HG03521 (cell line): ENCODE measurements around the gene TBC1D23.
"Not testable (repeated sequence)": the region's sequence is repeated elsewhere in the genome, so short reads cannot be mapped to it uniquely, and the experiment has no call there.

Source experiments
- ATAC-seq: cut with Tn5 transposase; IDR thresholded peaks from one replicate; pipeline ENCODE4 v1.9.1; 2021; ENCODE audit warnings: mild to moderate bottlenecking, moderate library complexity; ENCODE audit not compliant: unreplicated experiment

TBC1D23 gene

DNA sequence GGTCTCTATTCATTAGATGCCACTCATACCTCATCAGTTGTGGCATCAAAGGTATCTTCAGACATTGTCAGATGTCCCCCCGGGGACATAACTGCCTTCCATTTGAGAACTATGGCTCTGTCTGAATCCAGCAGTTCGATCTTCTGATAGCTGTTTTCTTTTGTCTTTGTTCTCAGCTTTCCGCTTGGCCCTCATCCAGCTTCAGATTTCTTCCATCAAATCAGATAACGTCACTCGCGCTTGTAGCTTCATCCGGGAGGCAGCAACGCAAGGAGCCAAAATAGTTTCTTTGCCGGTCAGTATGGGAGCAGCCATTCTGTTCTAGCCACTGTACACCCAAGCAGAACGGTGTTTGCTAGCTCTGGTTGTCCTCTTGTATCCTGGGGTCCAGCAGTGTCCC, 78.1 kb downstream of the TBC1D23 start:
- ATAC-seq, result no peak

DNA sequence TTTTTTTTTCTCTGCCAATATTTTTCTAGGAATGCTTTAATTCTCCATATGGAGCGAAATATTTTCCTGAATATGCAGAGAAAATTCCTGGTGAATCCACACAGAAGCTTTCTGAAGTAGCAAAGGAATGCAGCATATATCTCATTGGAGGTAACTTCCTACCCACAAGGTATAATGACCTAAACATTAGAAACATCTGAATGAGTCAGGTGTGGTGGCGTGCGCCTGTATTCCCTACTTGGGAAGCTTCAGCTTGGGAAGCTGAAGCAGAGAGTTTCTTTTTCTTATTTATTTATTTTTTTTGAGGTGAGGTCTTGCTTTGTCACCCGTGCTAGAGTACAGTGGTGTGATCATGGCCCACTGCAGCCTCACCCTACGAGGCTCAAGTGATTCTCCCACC, 79.0 kb downstream of the TBC1D23 start:
- ATAC-seq, result no peak

DNA sequence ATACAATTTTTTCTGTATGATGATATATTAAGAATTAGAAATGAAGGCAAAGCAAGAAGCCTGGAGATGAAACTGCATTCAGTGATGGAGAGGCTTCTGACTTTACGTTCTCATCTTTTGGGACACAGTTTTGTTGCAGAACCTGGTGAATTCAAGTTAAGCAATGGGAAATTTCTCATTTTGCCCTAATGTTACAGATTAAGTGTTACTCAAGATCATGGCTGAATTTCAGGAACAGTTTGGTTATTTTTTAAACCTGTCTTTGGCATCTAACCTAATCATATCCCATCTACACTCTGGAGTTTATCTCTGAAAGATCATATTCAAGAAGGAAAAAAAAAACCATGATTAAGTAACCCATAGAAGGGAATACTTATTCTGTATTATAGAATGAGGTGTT, 79.7 kb downstream of the TBC1D23 start:
- ATAC-seq, result no peak

DNA sequence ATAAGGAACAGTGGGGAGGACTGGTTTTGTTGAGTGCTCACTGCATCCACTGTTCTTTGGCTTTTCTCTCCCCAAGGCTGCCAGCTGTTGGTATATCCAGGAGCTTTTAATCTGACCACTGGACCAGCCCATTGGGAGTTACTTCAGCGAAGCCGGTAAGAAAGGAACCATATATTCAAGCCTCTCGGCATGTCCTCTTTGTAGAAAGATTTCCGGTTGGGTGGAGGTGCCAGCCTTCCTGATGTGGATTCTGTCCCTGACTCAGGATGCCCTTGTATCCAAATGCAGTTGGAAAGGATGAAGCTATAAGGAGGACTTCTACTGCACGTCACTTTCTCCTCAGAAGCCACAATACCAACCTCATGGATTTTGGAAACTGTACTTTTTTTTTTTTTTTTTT, 87.9 kb downstream of the TBC1D23 start:
- no peak for ATAC-seq

DNA sequence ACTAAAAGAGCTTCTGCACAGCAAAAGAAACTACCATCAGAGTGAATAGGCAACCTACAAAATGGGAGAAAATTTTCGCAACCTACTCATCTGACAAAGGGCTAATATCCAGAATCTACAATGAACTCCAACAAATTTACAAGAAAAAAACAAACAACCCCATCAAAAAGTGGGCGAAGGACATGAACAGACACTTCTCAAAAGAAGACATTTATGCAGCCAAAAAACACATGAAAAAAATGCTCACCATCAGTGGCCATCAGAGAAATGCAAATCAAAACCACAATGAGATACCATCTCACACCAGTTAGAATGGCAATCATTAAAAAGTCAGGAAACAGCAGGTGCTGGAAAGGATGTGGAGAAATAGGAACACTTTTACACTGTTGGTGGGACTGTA, 91.0 kb downstream of the TBC1D23 start:
- not testable (repeated sequence) for ATAC-seq

DNA sequence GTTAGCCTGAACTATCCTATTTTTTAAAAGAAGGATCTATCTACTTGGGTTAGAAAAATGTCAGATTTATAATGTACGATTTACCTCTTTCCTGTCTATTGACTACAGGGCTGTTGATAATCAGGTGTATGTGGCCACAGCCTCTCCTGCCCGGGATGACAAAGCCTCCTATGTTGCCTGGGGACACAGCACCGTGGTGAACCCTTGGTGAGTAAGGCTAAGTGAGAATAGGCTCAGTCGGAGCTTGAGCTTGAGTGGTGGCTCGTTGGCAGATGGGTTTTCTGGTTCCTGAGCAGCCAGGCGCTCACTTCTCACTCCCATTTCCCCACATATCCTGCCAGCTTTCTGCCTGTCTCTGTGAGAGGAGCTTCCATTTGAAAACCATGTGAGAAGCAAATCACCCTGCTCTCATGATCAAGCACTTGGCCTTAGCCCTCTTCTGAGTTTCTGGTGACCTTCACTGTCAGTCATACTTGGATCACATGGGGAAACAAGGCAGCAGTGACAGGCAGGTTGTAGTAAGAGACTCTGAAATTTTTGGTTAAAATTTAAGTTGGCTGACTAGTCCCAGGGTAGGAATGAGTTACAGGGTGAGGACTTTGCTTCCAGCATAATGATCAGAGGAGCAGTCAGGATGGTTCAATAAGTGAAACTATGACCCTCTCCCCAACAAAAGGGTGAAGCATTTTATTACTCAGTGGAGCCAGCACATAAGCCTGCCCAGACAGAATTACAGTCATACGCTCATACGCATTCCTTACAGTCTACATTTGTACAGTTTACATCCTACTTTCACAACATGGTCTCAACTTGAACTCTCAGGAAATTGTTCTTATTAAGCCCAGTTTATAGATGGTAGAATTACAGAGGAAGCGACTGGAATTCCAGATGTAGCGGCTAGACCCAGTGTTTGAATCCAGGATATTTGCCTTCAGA, 91.8 kb downstream of the TBC1D23 start:
- no peak for ATAC-seq

DNA sequence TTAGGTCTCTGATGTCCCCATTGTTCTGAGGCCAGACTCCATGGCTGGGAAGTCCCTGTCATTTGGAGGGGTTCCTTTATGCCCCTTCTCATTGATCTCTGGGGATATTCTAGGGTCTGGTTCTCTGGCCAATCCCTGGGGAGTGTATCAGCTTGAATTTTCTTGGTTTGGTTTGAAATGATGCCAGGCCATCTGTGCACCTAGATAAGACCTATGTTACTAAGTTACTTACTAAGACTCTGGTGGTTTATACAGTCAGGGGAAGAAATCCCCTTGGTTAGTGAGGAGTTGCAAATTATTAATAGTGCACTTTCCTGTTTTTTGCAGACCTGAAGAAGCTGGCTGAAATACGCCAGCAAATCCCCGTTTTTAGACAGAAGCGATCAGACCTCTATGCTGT, 94.1 kb downstream of the TBC1D23 start:
- ATAC-seq, result no peak

DNA sequence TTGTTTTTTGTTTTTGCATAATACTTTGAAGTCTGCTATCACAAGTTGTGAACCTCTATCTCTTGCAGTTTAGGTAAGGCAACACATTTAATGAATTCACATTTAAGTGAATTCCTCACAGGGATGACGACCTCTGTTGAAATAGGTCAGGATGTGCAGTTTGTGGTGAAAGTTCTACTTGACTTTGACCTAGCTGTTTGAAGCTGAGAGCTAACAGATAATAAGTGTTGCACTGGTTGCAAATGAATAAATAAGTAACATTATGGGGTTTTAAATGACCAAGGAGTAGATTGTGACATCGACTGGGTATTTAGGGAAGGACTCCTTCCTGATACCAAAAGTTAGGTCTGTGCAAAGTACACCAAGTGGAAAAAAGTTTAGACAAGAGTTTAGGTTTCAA, 97.6 kb downstream of the TBC1D23 start:
- no peak for ATAC-seq

DNA sequence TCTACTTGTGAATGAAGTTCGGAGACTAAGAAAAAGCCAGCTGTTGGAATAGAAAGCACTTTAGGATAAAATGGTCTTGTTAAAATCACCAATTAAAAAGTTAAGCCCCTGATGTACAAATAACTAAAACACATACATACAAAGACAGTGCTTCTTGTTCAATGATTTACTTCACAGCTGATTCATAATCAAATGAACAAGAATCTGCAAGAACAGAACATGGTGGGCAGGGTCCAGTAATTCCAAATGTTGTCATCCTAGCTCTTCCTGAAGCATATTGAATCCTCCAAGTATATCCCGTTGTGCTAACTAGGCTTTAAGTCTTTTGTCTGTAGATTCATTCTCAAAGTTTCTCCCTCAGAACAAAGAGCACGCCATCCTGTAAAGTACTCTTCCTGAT, 98.2 kb downstream of the TBC1D23 start:
- no peak for ATAC-seq

DNA sequence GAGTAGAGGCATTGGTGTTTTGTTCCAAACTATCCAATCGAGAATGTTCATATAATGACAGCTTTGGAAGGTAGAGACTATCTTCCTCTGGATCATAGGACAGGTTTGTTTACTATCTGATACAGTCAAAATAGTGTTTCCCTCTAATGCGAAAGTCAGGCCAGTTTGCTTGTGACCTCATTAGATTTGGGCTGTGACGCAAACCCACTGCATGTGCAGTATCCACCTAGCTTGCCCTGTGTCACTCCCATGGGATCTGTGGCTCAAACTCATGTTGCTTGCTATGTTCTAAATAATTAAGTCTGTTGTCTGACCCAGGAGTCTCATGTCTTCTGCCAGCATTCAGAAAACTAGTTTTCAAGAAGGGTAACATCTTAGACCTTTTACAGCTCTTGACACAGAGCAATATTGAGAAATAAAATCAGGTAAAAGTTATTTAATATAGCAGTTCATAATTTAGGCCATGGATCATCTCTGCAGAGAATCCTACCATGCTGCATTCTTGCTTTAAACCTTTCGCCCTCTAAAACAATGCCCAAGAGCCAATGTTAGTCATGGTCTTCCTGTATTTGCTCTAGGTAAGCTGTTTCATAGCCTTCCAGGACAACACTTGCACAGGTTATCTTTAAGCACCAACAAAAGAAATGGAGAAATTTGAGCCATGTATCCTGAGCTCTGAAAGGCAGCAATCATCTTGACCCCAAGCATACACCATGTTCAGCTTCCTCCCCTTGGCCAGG, 100.1 kb downstream of the TBC1D23 start:
- ATAC-seq, result no peak

DNA sequence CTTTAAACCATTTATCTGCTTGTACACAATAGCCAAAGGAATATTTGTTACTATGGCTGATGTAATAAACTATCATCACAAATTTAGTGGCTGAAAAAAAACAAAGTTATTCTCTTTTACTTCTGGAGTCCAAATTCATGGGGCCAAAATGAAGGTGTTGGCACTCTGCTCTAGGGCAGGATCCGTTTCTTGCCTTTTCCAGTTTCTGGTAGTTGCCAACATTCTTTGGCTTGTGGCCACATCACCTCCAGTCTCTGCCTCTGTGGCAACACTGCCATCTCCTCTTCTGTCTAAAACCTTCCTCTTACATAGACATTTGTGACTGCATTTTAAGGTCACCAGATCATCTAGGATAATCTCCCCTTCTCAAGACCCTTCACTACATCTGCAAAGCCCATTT, 101.1 kb downstream of the TBC1D23 start:
- ATAC-seq, result no peak

DNA sequence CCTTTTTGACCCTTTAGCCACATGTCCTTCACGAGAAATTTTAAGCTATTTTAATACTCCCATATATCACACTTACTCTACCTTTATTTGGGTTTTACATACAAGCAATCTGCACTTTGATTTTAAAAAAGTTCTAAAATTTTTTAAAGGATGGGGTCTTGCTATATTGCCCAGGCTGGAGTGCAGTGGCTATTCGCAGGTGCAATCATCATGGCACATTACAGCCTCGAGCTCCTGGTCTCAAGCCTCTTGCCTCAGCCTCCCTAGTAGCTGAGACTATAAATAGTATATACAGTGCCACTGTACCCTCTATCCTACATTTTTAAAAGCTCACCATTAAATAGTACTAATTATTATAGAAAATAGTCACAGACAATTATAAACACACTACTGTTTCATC, 103.6 kb downstream of the TBC1D23 start:
- no peak for ATAC-seq

DNA sequence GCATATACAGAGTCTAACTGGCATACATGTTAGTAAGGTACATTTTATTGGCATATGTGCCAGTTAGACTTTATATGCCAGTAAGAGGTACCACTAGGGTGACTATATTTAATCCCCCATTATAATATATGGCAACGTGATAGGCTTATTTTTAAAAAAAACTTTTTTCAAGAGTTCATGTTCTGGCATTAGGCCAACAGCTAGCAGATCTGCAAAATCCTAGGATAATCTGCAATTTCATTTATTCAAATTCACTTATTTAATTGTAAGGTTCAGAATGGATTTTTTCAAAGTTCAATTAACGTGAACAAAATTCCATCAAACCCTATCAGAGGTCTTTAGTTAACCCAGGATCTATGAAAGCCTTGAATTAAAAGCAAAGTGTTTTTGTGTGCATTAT, 105.6 kb downstream of the TBC1D23 start:
- ATAC-seq, result no peak

DNA sequence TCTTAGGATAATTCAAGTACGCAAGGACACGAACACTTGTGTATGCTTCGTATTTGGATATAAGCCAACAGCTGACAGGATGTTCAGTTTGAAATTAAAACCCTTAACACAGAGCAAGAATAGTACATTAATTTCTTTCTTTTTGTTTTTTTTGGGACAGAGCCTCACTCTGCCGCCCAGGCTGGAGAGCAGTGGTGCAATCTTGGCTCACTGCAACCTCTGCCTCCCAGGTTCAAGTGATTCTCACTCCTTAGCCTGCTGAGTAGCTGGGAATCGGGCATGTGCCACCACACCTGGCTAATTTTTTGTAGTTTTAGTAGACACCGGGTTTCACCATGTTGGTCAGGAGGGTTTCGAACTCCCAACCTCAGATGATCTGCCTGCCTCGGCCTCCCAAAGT, 107.6 kb downstream of the TBC1D23 start:
- ATAC-seq, result no peak

DNA sequence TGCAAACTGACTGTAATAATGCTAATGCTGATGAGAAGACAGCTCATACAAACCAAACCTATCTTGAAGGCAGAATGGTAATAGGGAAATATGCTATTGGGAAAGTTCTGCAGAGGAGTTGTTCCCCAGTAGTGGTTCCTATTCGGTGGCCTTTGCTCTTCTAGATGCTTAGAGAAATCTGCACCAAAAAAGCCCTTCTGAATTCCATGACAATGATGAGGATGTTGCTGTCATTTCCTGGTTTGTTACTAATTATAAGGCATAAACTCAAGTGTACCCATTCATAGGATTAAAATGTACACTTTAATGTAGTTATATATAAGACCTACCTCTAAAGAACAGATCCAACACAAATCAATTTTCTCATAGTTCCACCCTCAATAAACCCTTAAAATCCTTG, 110.0 kb downstream of the TBC1D23 start:
- ATAC-seq, result no peak

DNA sequence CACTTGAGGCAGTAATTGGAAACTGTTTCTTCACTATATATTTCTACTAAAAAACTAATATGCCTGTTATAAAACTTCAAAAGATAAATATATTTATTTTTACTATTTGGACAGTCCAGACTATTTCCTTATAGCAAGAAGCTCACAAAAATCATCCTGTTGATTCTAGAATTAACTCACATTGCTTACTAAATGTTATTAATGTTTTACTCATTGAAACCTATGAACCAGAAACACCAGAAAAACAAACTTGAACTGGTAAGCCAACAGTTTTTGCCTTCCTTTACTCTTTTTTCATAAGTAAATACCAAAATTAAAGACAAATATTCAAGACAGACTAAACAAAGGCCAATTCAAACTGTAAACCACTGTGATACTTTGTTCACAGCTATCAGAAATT, 113.7 kb downstream of the TBC1D23 start:
- no peak for ATAC-seq
